Erythroblast (primary cell): Measurements from ENCODE around the gene RTF2.

Experiments used
- GATA1 ChIP-seq: IDR thresholded peaks from 2 replicates; pipeline ENCODE4 v1.6.1; 2011; ENCODE audit warnings: low read depth, mild to moderate bottlenecking, control low read depth, low read length, moderate library complexity
- POLR2A ChIP-seq: IDR thresholded peaks from 2 replicates; pipeline ENCODE4 v1.6.1; 2011; ENCODE audit warnings: mild to moderate bottlenecking, low read length

DNA sequence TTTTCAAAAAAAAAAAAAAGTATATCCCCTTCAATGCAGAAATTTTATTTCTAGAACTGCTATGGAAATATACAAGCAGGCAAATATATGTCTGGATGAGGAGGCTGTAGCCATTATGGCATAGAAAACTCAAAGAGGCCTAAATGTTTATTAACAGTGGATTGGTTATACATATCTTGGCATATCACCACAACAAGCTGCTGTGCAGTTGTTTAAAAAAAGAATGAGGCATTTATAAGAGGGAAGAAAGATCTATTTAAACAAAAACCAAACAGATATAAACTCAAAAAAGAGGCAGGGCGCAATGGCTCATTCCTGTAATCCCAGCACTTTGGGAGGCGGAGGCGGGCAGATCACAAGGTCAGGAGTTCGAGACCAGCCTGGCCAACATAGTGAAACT, 30.1 kb upstream of the RTF2 start:
- TF ChIP-seq POLR2A = no peak
- TF ChIP-seq GATA1 = no peak
